ENCODE data around the gene TOM1L2. TPM values are rescaled to one million over a fixed set of nuclear protein-coding genes. Genes with fewer than 3 reads are reported as not detected.

The TOM1L2 gene
- total and polyA plus RNA-seq, 12 donors: 46.4 to 331 (median 273) TPM

DNA sequence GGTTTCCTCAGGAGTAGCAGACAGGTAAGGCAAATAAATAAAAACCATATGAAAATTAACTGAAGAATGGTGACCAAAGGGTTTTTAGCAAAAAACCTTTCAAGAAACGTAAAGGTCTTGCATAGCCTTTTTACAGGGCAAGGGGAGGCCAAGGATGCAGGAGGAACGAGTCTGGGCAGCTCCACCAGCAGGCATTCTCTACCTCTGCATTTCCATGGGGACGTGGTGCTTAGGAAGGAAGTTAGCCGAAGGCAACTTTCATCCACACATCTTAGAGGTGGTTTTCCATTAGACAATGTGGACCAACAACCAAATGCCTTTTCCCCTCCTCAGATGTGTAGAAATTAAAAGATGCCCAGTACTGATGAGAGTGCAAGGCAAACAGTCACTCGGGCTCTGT lies 20.7 kb downstream of the TOM1L2 start:
- peaks cover 0 to 27% (median 0%) of the 10 kb centered on the region in 9 donors for H3K36me3 ChIP-seq
- no peaks in the 10 kb centered on the region for H3K9me3 ChIP-seq
- TF ChIP-seq, protein P1, sequence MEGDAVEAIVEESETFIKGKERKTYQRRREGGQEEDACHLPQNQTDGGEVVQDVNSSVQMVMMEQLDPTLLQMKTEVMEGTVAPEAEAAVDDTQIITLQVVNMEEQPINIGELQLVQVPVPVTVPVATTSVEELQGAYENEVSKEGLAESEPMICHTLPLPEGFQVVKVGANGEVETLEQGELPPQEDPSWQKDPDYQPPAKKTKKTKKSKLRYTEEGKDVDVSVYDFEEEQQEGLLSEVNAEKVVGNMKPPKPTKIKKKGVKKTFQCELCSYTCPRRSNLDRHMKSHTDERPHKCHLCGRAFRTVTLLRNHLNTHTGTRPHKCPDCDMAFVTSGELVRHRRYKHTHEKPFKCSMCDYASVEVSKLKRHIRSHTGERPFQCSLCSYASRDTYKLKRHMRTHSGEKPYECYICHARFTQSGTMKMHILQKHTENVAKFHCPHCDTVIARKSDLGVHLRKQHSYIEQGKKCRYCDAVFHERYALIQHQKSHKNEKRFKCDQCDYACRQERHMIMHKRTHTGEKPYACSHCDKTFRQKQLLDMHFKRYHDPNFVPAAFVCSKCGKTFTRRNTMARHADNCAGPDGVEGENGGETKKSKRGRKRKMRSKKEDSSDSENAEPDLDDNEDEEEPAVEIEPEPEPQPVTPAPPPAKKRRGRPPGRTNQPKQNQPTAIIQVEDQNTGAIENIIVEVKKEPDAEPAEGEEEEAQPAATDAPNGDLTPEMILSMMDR (IDR thresholded peaks at IDR 0.05): no peak
- no peaks in the 10 kb centered on the region for H3K27me3 ChIP-seq
- no peak overlapping the region for H3K27ac ChIP-seq
- no peak for ATAC-seq
- WGBS, 2 donors: 71 to 79% methylated on average over 5 of the region's 5 CpGs
- peaks cover 0 to 67% (median 22%) of the 10 kb centered on the region in 9 donors for H3K4me1 ChIP-seq
- H3K4me3 ChIP-seq: no peak overlapping the region
- intact Hi-C loops (cut with DNase I): loop anchor here in 1 of 10 donors (10.0 kb wide), 1 partner anchor 57 kb away; no protein-coding TSS in a partner anchor
- DNase-seq: no peak

DNA sequence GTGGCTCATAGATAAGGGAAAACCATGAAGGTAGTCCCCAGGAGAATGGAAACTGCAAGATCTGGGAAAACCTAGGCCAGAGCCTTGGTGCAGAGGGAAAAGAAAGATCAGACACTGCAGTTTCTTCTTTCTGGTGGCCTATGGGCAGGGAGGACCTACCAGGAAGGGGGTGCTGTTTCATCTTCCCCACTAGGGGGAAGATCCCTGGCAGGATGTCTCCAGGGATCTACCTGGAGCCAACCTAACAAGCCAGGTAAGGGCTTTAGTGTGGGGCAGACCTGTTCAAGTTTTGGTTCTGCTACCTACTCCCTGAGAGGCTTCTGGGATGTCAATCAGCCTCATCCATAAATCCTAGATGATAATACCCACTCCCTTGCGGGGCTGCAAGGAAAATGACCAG lies 21.4 kb downstream of the TOM1L2 start:
- no peaks in the 10 kb centered on the region for H3K9me3 ChIP-seq
- 97 to 100% methylated on average over 1 of the region's 1 CpG for WGBS, 2 donors
- H3K36me3 ChIP-seq: peaks cover 0 to 26% (median 0%) of the 10 kb centered on the region in 9 donors
- intact Hi-C loops (cut with DNase I): loop anchor here in 1 of 10 donors (10.0 kb wide), 1 partner anchor 56 kb away; no protein-coding TSS in a partner anchor
- no peaks in the 10 kb centered on the region for H3K27me3 ChIP-seq
- DNase-seq (no peak), ATAC-seq (no peak)
- TF ChIP-seq, protein P1 (IDR thresholded peaks at IDR 0.05): no peak
- H3K4me3 ChIP-seq: no peak overlapping the region
- H3K27ac ChIP-seq: no peak overlapping the region
- H3K4me1 ChIP-seq: peaks cover under 1 to 71% (median 29%) of the 10 kb centered on the region in 9 donors

DNA sequence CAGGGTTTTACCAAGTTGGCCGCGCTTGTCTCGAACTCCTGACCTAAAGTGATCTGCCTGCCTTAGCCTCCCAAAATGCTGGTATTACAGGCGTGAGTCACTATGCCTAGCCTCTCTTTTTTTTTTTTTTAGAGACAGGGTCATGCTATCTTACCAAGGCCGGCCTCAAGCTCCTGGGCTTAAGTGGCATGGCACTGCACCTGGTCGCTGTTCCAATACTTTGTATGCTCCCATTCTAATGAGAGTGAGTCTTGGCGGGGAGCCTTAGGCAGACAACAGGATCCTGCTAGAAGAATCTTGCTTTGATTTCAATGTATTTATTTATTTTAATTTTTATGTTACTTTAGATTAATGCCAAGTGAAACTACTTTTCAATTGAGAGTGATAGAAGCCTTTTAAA lies 21.9 kb downstream of the TOM1L2 start:
- intact Hi-C loops (cut with DNase I): loop anchor here in 1 of 10 donors (10.0 kb wide), 1 partner anchor 56 kb away; no protein-coding TSS in a partner anchor
- Histone ChIP-seq H3K27ac (no peak overlapping the region), H3K4me3 (no peak overlapping the region), H3K4me1 (peaks cover 2 to 72% (median 31%) of the 10 kb centered on the region in 9 donors), H3K27me3 (no peaks in the 10 kb centered on the region), H3K36me3 (peaks cover 0 to 21% (median 0%) of the 10 kb centered on the region in 9 donors), H3K9me3 (no peaks in the 10 kb centered on the region)
- TF ChIP-seq, protein P1 (IDR thresholded peaks at IDR 0.05): no peak
- peak in 1 of 8 donors; percentile 37 for ATAC-seq
- WGBS, 2 donors: 87 to 92% methylated on average over 7 of the region's 7 CpGs
- DNase-seq: no peak

DNA sequence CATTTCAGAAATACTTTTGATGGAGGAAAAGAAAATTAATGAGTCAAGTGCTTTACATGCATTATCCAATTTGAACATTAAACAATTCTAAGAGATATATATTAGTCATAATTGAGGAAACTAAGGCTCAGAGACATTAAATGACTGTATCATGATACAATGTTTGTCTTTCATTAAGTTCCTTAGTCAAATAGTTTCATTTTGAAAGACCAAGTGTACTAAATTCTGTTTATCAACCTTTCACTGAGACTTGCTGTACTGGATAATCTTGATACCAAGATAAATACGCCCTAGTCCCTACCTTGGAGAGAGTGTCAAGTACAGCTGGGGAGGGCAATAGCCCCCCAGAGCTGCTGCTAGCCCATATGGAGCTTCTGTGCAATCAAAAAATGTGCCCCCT lies 24.2 kb downstream of the TOM1L2 start:
- no peaks in the 10 kb centered on the region for H3K9me3 ChIP-seq
- no peak overlapping the region for H3K4me3 ChIP-seq
- no peak overlapping the region for H3K27ac ChIP-seq
- TF ChIP-seq, protein P1 (IDR thresholded peaks at IDR 0.05): no peak
- WGBS, 2 donors: 83 to 97% methylated on average over 1 of the region's 1 CpG
- ATAC-seq (no peak), DNase-seq (no peak)
- no peaks in the 10 kb centered on the region for H3K27me3 ChIP-seq
- peaks cover 0 to 4% (median 0%) of the 10 kb centered on the region in 9 donors for H3K36me3 ChIP-seq
- intact Hi-C loops (cut with DNase I): no loop called here
- peaks cover 11 to 80% (median 44%) of the 10 kb centered on the region in 9 donors for H3K4me1 ChIP-seq

Data from heart right ventricle (tissue), 16 donors.